OCI-M1 (cell line): ENCODE measurements around the gene CDK2.
"Not testable (repeated sequence)": the region's sequence is repeated elsewhere in the genome, so short reads cannot be mapped to it uniquely, and the experiment has no call there.

Source experiments
- DNase-seq: peaks from one replicate; lab custom pipeline; 2025; lab: John Stamatoyannopoulos, UW

CDK2 gene

DNA sequence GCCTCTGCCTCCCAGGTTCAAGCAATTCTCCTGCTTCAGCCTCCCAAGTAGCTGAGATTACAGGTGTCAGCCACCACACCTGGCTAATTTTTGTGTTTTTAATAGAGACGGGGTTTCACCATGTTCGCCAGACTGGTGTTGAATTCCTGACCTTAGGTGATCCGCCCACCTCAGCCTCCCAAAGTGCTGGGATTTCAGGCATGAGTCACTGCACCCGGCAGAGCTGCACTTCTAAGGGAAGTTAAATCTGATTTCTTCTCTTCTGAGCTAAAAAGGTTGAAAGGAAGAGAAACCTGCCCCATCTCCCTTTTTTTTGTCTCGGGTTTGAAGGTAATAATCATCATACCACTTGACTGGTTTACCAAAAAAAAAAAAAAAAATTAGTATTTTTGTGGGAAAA is 15.3 kb downstream of the CDK2 start:
- not testable (repeated sequence) for DNase-seq

GRCh38 chr12:55982319-55982936 is 15.8 kb downstream of the CDK2 start:
- peak; percentile 49 for DNase-seq

DNA sequence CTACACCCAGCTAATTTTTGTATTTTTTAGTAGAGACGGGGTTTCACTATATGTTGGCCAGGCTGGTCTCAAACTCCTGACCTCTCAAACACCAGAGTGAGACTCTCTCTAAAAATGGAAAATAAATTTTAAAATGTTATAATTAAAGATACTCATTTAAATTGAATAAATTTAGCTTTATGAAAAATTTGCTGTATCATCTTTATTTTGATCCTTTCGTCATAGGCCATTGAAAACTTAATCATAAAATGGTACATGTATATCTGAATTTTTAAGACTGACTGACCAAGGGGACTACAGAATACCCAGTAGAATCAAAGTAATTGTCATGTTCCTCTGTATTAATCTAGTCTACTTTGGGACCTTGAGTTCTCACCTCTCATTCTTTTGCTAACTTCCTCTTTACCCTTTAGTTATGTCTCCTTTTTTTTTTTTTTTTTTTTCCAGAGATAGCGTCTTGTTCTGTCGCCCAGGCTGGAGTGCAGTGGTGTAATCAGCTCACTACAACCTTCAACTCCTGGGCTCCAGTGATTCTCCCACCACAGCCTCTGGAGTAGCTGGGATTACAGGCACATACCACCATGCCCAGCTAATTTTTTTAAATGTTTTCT is 16.7 kb downstream of the CDK2 start:
- DNase-seq = peak; percentile 85

DNA sequence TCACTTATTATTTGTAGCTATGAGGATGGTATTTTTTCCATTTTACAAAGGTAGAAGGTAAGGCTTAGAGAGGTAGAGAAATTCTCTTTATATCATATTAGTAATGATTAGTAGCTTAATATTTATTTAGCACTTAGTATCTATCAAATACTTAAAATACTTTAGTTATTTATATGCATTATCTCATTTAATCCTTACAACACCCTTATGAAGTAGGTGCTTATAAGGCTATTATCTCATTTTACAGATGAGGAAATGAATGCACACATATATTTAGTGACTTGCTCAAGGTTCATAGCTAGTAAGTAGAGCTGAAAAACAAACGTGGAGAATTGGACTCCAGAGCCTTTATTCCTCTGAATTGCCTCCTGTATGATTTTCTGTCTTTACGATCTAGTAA is 18.2 kb downstream of the CDK2 start:
- no peak for DNase-seq

- DNase-seq = no peak
Observed at GRCh38 chr12:55985341-55985740, 18.7 kb downstream of the CDK2 start.

DNA sequence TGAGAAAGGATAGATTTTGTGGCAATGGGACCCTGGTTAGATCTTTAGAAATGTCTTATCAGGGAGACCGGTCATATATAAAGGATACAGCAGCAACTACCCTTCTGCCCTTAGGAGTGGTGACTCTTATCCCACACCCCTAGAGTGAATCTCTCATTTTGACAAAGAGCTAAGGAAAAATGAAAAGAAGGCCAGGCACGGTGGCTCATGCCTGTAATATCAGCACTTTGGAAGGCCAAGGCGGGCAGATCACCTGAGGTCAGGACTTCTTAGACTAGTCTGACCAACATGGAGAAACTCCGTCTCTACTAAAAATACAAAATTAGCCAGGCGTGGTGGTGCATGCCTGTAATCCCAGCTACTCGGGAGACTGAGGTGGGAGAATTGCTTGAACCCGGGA is 19.3 kb downstream of the CDK2 start:
- DNase-seq = not testable (repeated sequence)

DNA sequence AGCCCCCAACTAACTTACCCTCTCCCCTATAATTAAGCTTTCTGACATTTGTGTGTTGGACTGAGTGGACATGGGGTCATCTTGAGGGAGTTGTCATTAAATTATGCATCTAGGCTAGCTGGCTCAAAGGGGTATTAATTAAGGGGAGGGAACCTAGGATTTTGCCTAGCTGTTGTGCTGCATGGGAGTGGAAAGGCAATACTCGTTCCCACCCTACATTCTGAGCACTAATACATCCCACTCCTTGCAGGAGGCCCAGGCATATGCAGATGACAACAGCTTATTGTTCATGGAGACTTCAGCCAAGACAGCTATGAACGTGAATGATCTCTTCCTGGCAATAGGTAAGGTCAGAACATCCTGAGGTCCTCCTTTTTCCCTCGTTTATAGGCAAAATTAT is 24.5 kb downstream of the CDK2 start:
- no peak for DNase-seq

DNA sequence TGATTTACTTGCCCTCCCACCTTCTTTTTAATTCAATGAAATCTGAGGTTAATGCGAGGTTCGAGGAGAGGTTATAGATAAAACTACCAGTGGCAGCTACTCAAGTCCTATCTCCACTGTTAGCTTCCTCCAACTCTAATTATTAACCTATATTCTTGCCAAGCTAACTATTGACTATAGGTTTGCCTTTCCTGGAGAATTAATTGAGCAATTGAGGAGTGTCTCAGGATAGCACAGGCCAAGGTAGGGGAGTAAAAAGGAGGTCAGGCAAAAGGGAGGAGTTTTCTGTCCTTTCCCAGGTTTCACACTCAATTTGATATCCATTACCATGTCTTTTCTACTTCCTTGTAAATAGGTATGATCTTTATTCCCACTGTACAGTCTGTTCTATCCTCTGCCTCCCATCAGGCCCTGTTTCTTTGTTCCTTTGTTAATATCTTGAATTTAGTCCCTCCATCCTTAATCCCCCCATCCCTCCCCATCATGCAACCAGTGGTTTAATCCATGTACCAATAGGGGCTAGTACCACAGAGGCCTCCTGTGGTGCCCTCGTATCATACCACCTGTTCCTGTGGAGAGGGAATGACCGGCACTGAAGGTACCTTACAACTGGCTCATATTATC is 26.7 kb downstream of the CDK2 start:
- no peak for DNase-seq

DNA sequence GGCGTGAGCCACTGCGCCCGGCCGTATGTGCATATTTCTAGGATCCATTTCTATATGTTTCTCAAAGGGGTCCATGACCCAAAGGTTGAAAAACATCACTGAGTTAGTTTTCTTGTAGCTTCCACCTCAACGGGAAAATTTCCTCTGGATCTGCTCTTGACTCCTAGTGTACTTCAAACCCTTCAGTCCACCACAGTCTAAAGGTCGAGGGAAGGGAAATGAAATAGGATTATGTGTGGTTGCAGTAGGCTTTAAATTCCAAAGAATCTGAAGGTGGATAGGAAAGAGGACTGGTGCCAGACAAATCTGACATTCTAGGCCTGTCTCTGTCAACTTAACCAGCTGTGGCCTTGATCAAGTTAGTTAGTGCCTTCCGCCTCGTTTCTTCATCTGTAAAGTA is 28.7 kb downstream of the CDK2 start:
- DNase-seq = no peak

DNA sequence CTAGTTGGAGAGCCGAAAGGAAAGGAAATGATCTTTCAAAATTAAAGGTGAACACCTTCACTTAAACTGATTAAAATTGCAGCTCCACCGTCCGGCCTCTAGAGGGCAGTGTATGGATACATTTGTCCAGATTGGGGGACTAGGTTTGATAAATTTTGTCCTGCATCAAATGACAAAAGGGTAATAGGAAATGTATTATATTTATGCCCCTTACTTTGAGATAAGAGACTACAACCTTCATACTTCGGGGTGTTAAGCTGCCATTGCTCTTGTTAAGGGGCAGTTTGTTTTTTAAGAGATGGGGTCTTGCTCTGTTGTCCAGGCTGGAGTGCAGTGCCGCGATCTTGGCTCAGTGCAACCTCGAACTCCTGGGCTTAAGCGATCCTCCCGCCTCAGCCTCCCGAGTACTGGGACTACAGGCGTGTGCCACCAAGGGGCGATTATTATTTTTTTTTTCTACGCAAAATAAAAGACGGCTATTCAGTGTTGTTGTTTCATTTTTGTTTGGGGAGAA is 29.6 kb downstream of the CDK2 start:
- DNase-seq = peak; percentile 84

GRCh38 chr12:55996715-55997534 is 30.3 kb downstream of the CDK2 start, which contains the start of gene SUOX:
Gene SUOX, plus strand, starts transcription at chr12:55997276. Its CDS starts 4,946 bp downstream, at chr12:56002222.
- peak; percentile 98 for DNase-seq

- DNase-seq = no peak
Observed at GRCh38 chr12:55997535-55997859, 30.9 kb downstream of the CDK2 start.

DNA sequence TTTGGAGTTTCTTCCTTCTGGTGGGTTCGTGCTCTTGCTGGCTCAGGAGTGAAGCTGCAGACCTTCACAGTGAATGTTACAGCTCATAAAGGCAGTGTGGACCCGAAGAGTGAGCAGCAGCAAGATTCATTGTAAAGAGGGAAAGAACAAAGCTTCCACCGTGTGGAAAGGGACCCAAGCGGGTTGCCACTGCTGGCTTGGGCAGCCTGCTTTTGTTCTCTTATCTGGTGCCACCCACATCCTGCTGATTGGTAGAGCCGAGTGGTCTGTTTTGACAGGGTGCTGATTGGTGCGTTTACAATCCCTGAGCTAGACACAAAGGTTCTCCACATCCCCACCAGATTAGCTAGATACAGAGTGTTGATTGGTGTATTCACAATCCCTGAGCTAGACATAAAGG is 32.9 kb downstream of the CDK2 start:
- not testable (repeated sequence) for DNase-seq

DNA sequence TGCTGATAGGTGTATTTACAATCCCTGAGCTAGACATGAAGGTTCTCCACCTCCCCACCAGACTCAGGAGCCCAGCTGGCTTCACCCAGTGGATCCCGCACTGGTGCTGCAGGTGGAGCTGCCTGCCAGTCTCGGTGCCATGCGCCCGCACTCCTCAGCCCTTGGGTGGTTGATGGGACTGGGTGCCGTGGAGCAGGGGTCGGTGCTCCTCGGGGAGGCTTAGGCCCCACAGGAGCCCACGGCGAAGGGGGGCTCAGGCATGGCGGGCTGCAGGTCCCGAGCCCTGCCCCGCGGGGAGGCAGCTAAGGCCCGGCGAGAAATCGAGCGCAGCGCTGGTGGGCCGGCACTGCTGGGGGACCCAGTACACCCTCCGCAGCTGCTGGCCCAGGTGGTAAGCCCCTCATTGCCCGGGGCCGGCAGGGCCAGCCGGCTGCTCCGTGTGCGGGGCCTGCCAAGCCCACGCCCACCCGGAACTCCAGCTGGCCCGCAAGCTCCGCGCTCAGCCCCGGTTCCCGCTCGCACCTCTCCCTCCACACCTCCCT is 33.4 kb downstream of the CDK2 start:
- DNase-seq = not testable (repeated sequence)

GRCh38 chr12:56001487-56002100 is 35.0 kb downstream of the CDK2 start:
- DNase-seq = no peak

DNA sequence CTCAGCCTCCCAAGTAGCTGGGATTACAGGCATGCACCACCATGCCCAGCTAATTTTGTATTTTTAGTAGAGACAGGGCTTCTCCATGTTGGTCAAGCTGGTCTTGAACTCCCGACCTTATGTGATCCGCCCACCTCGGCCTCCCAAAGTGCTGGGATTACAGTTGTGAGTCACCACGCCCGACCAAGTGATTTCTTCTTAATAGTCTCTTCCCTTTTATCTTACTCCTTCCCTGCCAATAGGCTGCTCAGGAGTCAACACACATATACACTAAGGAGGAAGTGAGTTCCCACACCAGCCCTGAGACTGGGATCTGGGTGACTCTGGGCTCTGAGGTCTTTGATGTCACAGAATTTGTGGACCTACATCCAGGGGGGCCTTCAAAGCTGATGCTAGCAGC is 36.7 kb downstream of the CDK2 start:
- not testable (repeated sequence) for DNase-seq

- DNase-seq = no peak
Observed at GRCh38 chr12:56004211-56004610, 37.6 kb downstream of the CDK2 start.

GRCh38 chr12:56007564-56008559 is 41.2 kb downstream of the CDK2 start:
- DNase-seq = peak; percentile 42

DNA sequence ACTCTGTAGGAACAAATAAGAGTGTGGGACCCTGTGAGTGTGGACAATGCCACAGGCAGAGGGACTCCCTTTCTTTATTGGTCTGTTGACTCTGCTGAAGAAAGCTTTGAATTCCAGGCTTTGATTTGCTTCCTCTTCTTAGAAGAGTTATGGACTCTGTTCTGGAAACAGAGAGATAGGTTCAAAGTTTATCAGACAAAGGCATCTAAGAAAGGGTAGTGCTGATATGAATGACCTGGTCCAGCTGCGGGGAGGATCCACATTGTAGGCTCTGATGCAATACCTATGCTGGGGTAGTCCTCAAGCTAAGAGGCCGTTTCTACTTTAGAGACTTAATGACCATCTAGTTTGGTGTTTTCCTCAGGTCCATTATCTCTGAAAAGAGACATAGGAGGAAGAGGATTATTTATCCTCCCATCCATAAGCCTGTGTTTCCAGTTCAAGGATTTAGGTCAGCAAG is 43.5 kb downstream of the CDK2 start:
- DNase-seq = peak; percentile 78

- DNase-seq = no peak
Observed at GRCh38 chr12:56011509-56012090, 45.0 kb downstream of the CDK2 start.
